Ascending aorta (tissue), 2 donors: ENCODE measurements around the gene ADD1. TPM values are rescaled to one million over a fixed set of nuclear protein-coding genes. Genes with fewer than 3 reads are reported as not detected.

Experiments used
- DNase-seq, 2 donors: peaks; one replicate each; pipeline ENCODE4 v3.0.0-alpha.2; 2019; ENCODE audit warnings: low spot score in 2 of 2
- H3K27ac ChIP-seq, 2 donors: fragments of 200-600 bp; sonication (generic); one replicate each; pipeline ENCODE4 v1.5.1; 2016 to 2017; ENCODE audit warnings: mild to moderate bottlenecking in 1 of 2
- H3K27me3 ChIP-seq: fragments of 200-600 bp; sonication (generic); one replicate; pipeline ENCODE4 v1.5.1; 2017
- H3K36me3 ChIP-seq, 2 donors: fragments of 200-600 bp; sonication (generic); one replicate each; pipeline ENCODE4 v1.5.1; 2016
- H3K4me1 ChIP-seq, 2 donors: fragments of 200-600 bp; sonication (generic); one replicate each; pipeline ENCODE4 v1.5.1; 2016 to 2017; ENCODE audit warnings: mild to moderate bottlenecking in 1 of 2
- H3K4me3 ChIP-seq, 2 donors: fragments of 200-600 bp; sonication (generic); one replicate each; pipeline ENCODE4 v1.5.1; 2016 to 2017; ENCODE audit warnings: mild to moderate bottlenecking in 1 of 2
- H3K9me3 ChIP-seq, 2 donors: fragments of 200-600 bp; sonication (generic); one replicate each; pipeline ENCODE4 v1.5.1; 2016
- CTCF ChIP-seq, 3 experiments: fragments of 200-600 bp in 2 of 3; fragments of 450-650 bp in 1 of 3; sonication (generic) in 2 of 3; IDR thresholded peaks; one replicate each; pipeline ENCODE4 v1.5.1; 2016 to 2019; ENCODE audit warnings: antibody characterized with exemption in 3 of 3, mild to moderate bottlenecking in 1 of 3, moderate library complexity in 1 of 3
- intact Hi-C: fragments of 100-400 bp; cut with DNase I; formaldehyde crosslinking; loops from one replicate; pipeline ENCODE4 v1.15.1; 2023
- total RNA-seq: library from RNA; depleted of rRNA; stranded (reverse); fragments of >200 nt; gene quantifications from one replicate; pipeline ENCODE4 v1.1.0, GENCODE V29; 2016

ADD1 gene
- total RNA-seq, 1 donor from 2014 or later, result 261 TPM

GRCh38 chr4:2849267-2850152, 5.9 kb downstream of the ADD1 start:
- no peak for DNase-seq
- intact Hi-C loops, result loop anchor here (10.0 kb wide), 2 partner anchors 585 to 1505 kb away; partner anchors contain the start of genes MXD4 and UVSSA
- no peaks in the 10 kb centered on the region for H3K9me3 ChIP-seq
- peaks cover 3 to 51% of the 10 kb centered on the region in 2 donors for H3K4me1 ChIP-seq
- H3K27ac ChIP-seq, result peak overlapping the region; percentile 17 to 47
- no peak for TF ChIP-seq CTCF (IDR thresholded peaks at IDR 0.05)
- H3K4me3 ChIP-seq, result no peak overlapping the region
- no peaks in the 10 kb centered on the region for H3K27me3 ChIP-seq
- peaks cover 7 to 13% of the 10 kb centered on the region in 2 donors for H3K36me3 ChIP-seq

GRCh38 chr4:2850966-2851798, 7.5 kb downstream of the ADD1 start:
- TF ChIP-seq CTCF (IDR thresholded peaks at IDR 0.05), result no peak
- H3K4me3 ChIP-seq, result no peak overlapping the region
- no peaks in the 10 kb centered on the region for H3K9me3 ChIP-seq
- no peaks in the 10 kb centered on the region for H3K27me3 ChIP-seq
- no peak overlapping the region for H3K27ac ChIP-seq
- peaks cover 11 to 18% of the 10 kb centered on the region in 2 donors for H3K36me3 ChIP-seq
- intact Hi-C loops, result no loop called here
- H3K4me1 ChIP-seq, result peaks cover 3 to 42% of the 10 kb centered on the region in 2 donors
- DNase-seq, result no peak

- H3K4me1 ChIP-seq, result peaks cover 3 to 37% of the 10 kb centered on the region in 2 donors
These were observed 8.9 kb downstream of the ADD1 start for GRCh38 chr4:2852481-2852921.

GRCh38 chr4:2855584-2855983, 11.9 kb downstream of the ADD1 start:
- TF ChIP-seq CTCF (IDR thresholded peaks at IDR 0.05), result no peak
- no peak for DNase-seq
- peak overlapping the region in 1 of 2 donors; percentile 42 for H3K27ac ChIP-seq

More at GRCh38 chr4:2852481-2852921, 8.9 kb downstream of the ADD1 start:
- Histone ChIP-seq H3K4me3 (no peak overlapping the region), H3K9me3 (no peaks in the 10 kb centered on the region), H3K27me3 (no peaks in the 10 kb centered on the region), H3K36me3 (peaks cover 11 to 18% of the 10 kb centered on the region in 2 donors), H3K27ac (peak overlapping the region; percentile 43 to 50)
- TF ChIP-seq CTCF (IDR thresholded peaks at IDR 0.05), result no peak
- intact Hi-C loops, result no loop called here
- DNase-seq, result no peak

GRCh38 chr4:2856266-2856665, 12.6 kb downstream of the ADD1 start:
- H3K27ac ChIP-seq, result no peak overlapping the region
- peaks cover 11 to 39% of the 10 kb centered on the region in 2 donors for H3K4me1 ChIP-seq
- no peaks in the 10 kb centered on the region for H3K9me3 ChIP-seq
- no peak for DNase-seq
- no peak for TF ChIP-seq CTCF (IDR thresholded peaks at IDR 0.05)
- intact Hi-C loops, result no loop called here
- no peaks in the 10 kb centered on the region for H3K27me3 ChIP-seq
- H3K4me3 ChIP-seq, result no peak overlapping the region
- H3K36me3 ChIP-seq, result peaks cover 11 to 18% of the 10 kb centered on the region in 2 donors

More at GRCh38 chr4:2855584-2855983, 11.9 kb downstream of the ADD1 start:
- intact Hi-C loops, result no loop called here
- Histone ChIP-seq H3K36me3 (peaks cover 11 to 18% of the 10 kb centered on the region in 2 donors), H3K4me3 (no peak overlapping the region), H3K27me3 (no peaks in the 10 kb centered on the region), H3K4me1 (peaks cover 4 to 34% of the 10 kb centered on the region in 2 donors), H3K9me3 (no peaks in the 10 kb centered on the region)
